HFF-Myc (cell line): Measurements from ENCODE around the gene SLC2A1.

Experiments
- DNase-seq: peaks from one replicate; pipeline ENCODE4 v3.0.0-alpha.2; 2011; ENCODE audit warnings: low read depth; ENCODE audit errors: extremely low read depth
- H3K4me3 ChIP-seq: replicated peaks from 2 replicates; pipeline ENCODE4 v1.5.1; 2011; ENCODE audit warnings: low read depth, mild to moderate bottlenecking, control low read depth, low read length
- TF ChIP-seq, protein P1 (sequence below): IDR thresholded peaks from 2 replicates; pipeline ENCODE4 v1.5.1; 2012; ENCODE audit warnings: mild to moderate bottlenecking, low read depth, low read length, control low read depth; ENCODE audit errors: missing control alignments

SLC2A1 gene

DNA sequence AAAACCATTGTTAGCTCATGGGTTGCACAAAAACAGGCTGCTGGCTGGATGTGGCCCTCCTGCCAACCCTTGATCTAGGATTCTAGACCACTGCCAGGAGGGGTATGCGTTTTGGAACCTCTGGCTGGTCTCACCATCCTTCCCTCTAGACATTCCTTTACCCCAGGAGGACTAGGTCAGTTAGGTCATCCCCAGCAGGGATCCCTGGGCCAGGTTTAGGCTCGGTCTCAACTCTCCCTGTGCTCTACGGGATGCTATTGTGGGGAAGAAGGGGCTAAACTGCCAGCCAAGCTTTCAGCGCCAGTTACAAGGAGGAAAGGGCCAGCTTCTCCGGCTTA, 22.7 kb downstream of the SLC2A1 start:
- DNase-seq, result no peak
- TF ChIP-seq, protein P1, sequence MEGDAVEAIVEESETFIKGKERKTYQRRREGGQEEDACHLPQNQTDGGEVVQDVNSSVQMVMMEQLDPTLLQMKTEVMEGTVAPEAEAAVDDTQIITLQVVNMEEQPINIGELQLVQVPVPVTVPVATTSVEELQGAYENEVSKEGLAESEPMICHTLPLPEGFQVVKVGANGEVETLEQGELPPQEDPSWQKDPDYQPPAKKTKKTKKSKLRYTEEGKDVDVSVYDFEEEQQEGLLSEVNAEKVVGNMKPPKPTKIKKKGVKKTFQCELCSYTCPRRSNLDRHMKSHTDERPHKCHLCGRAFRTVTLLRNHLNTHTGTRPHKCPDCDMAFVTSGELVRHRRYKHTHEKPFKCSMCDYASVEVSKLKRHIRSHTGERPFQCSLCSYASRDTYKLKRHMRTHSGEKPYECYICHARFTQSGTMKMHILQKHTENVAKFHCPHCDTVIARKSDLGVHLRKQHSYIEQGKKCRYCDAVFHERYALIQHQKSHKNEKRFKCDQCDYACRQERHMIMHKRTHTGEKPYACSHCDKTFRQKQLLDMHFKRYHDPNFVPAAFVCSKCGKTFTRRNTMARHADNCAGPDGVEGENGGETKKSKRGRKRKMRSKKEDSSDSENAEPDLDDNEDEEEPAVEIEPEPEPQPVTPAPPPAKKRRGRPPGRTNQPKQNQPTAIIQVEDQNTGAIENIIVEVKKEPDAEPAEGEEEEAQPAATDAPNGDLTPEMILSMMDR, result no peak
- no peak overlapping the region for H3K4me3 ChIP-seq

DNA sequence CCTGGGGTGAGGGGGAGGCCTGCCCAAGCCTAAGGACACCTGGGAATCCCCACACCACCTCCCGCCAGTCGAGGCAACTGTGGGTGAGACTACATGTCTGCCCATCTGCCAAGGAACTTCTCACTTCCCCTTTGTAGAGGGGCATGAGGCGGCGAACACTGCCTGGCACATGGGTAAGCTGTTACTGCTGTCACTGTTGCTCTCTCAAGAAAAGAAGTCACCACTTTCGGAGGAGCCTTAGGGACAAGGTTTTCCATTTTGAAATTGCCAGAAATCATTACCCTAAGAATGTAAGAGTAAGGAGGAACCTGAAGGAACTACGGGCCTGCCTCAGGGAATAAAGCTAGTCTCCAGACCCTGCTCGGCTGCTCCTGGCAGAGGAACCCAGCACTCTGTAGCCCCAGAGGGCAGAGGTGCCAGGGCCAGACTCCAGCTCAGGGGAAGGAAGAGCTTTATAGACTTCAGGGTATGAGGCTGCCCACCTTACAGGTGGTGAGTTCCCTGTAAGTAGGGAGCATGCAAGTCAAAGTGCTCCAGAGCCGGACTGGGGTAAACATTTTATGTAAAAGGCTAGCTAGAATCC, 23.3 kb downstream of the SLC2A1 start:
- DNase-seq, result no peak
- no peak overlapping the region for H3K4me3 ChIP-seq
- TF ChIP-seq, protein P1, result no peak

DNA sequence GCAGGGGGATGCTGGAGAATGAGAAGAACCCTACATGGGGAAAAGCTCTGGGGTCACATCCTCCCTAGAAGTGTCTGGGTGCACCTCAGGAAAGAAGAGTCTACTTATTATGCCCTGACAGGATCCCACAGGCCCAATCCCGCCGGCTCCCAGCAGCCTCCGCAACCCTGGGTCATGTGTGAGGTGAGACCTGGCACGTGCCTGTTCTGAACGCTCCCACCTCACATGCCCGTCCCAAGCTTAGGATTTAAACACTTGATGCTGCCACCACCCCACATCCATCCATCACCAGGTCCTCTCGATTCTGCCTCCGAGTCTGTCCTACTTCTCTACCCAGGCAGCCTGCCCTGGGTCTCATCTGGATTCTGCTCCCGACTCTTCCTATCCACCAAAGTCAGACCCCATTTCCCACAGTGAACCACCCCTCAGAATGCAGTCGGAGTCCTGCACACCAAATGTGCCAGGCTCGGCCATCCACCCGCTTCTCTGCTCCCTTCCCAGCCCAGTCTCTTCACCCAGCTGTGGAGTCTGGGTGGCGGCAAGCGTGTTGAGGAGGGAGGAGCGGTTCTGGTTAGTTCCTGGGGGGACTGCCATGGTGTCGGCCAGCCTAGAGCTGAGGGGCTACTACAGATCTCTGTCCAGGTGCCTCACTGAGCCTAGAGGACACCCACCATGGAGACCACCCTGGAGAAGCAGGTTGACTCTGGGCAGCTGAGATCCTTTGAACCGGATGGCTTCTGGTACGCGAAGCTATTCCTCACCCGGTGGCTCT, 23.9 kb downstream of the SLC2A1 start:
- no peak for DNase-seq
- TF ChIP-seq, protein P1, result no peak
- no peak overlapping the region for H3K4me3 ChIP-seq

DNA sequence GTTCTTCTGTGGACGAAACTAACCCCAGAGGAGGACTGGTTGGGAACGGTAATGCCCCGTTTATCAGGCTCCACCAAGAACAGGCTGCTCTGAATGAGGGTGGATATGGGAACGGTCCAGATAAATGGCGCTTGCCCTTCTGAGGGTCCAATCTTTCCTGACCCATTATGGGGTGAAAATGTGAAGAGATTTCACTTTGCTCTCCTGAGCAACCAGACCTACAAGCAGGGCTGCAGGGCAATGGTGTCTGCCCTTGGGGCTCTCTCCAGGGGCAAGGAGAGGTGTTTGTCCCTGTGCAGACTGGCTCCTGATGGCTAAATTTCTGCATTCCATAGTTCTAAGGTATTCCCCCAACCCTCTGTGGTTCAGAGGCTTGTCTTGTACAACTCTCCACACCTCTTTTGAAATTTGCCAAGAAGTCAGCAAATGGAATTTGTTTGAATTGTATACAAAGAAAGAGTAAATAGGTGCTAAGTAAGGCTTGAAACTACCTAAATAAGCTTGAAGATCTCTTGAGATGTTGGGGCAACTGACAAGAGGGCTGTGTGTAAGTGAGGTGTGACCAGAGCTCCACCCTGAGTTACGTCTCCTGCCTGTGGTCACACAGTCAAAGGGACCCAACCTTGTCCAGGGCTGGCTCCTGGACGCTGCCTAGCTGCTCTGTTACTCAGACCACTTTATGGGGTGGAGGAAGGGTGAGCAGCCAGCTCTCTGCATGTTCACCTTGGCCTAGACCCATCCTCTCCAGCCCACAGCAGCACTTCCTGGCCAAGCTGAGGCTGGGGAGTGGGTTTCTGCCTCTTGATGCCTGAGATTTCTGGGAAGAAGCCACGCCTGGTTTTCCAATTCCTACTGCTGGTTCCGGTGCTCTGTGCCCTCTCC, 24.8 kb downstream of the SLC2A1 start:
- TF ChIP-seq, protein P1, result no peak
- DNase-seq, result no peak
- H3K4me3 ChIP-seq, result no peak overlapping the region

DNA sequence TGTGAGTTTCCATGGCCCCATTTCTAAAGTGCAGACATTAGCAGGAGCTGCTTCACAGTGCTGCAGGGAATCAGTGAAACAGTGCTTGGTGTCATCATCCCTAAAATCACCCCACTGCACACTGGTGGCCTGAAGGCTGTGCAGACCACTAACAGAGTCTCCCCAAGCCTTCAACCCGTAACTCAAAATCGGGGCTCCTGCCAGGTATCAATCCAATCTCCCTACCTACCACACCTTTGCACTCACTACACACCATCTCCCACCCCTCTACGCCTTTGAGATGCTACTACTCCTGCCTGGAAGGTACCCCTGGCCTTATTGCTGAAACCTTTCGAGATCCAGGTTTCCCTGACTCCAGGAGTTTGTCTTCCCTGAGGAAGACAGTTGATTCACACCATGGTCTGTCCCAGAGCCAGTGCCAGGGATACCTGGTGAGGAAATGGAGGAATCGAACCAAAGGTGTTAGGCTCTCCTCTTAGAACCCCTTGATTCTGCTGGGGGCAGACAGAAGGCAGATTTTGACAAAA, 25.5 kb downstream of the SLC2A1 start:
- TF ChIP-seq, protein P1, result no peak
- no peak for DNase-seq
- H3K4me3 ChIP-seq, result no peak overlapping the region

DNA sequence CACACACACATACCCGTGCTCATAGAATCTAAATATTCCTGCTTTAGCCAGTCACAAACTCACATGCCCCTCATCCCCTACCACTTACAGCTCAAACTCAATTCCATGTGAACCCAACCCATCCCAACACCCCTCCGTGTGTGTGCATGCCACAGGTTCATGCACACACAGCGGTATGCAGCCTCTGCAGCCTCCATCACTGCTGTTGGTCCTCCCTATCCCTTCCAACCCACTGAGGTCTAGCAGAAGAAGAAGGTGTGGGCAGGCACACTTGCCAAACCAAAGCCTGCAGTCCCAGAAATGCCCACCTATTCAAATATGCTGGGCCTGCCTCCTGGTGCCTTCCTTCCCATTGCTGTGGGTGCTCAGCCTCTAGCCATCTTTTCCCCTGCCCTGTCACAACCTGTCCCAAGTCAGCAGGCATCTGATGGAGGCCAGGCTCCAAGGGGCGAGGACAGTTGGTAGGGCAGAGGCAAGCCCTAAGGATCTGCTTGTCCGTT, 26.2 kb downstream of the SLC2A1 start:
- H3K4me3 ChIP-seq, result no peak overlapping the region
- DNase-seq, result no peak
- TF ChIP-seq, protein P1, result no peak
